Caki2 (cell line): ENCODE data around the gene BYSL. TPM values are rescaled to one million over a fixed set of nuclear protein-coding genes. Genes with fewer than 3 reads are reported as not detected.

Source experiments
- DNase-seq: peaks from one replicate; pipeline ENCODE4 v3.0.0-alpha.2; 2015; ENCODE audit warnings: low read depth
- in situ Hi-C: cut with HindIII; loops from 2 replicates; pipeline ENCODE4 v1.10.0; 2016; ENCODE audit warnings: low sequenced_read_pairs, low pct_unique_long_range_greater_than_20kb, mixed read lengths
- total RNA-seq: library from RNA; depleted of rRNA; stranded (reverse); fragments of >200 nt; shearing (Covaris generic); gene quantifications from 2 replicates; pipeline ENCODE4 v1.2.3, GENCODE V29; 2014; ENCODE audit warnings: low replicate concordance; rRNA removed

BYSL gene
- total RNA-seq, 1 experiment from 2014 or later = 161 TPM

DNA sequence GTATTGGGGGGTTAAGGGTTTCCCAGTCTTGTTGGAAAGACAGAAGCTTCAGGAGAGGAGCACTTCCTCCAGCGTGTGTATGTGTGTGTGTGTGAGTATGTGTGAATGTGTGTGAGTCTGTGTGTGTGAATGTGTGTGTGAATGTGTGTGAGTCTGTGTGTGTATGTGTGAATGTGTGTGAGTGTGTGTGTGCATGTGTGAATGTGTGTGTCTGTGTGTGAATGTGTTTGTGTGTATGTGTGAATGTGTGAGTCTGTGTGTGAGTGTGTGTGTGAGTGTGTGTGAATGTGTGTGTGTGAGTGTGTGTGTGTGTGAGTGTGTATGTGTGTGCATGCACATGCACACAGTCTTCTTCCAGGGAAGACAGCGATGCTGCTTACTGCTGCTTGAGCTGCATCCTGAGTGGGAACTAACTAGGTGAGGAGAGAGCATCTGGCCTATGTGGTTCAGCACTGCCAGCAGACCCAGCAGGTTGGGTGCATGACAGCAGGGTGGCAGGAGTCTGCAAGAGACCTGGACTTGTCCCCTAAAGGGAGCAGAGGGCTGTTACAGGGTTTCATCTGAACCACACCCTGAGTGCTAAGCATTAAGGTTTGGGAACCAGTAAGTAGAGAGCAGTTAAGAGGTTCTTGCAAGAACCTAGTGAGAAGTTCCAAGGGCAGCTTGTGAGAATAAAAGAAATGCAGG is 43.0 kb downstream of the BYSL start:
- in situ Hi-C loops = no loop called here
- peak; percentile 33 for DNase-seq

- in situ Hi-C loops = no loop called here
- no peak for DNase-seq
Observed at GRCh38 chr6:41965429-41966213, 44.3 kb downstream of the BYSL start.

- no peak for DNase-seq
- in situ Hi-C loops = no loop called here
Observed at GRCh38 chr6:41966214-41966920, 45.1 kb downstream of the BYSL start.

- peak; percentile 97 for DNase-seq
- in situ Hi-C loops = no loop called here
Observed at GRCh38 chr6:41966961-41967311, 45.6 kb downstream of the BYSL start.

GRCh38 chr6:41967312-41968287 is 46.3 kb downstream of the BYSL start:
- in situ Hi-C loops = no loop called here
- DNase-seq = peak; percentile 97

DNA sequence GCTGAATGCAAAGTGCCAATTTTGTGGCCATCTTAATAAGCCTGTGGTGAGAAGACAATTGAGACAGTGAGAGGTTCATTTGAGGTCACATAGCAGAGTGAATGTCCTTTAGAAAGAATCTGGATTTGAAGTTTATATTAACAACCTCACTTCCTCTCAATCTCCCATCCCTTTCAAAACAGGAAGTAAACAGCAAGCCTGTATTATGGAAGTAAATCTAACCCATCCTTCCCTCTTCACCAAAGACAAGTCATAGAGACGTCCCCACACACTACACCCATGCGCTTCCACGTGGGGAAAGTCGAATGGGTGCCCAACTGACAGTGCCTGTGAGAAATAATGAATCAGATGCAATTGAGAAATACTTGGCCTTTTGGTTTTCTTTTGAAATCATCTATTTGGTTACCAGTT is 49.1 kb downstream of the BYSL start:
- in situ Hi-C loops = no loop called here
- DNase-seq = no peak

- in situ Hi-C loops = no loop called here
- DNase-seq = no peak
Observed at GRCh38 chr6:41972826-41973225, 51.5 kb downstream of the BYSL start.

GRCh38 chr6:41974281-41974825 is 53.1 kb downstream of the BYSL start:
- DNase-seq = no peak
- in situ Hi-C loops = no loop called here

GRCh38 chr6:41975276-41975675 is 54.0 kb downstream of the BYSL start:
- in situ Hi-C loops = no loop called here
- no peak for DNase-seq

GRCh38 chr6:41976794-41977484 is 55.6 kb downstream of the BYSL start:
- peak; percentile 40 for DNase-seq
- in situ Hi-C loops = no loop called here

Other genes with a start within 250 kb of the BYSL start
- 6.0 and 13.1 TPM in 2 replicates for gene TFEB, start 185.9 kb upstream of the BYSL start, total RNA-seq
- 5.8 TPM in 1 of 2 replicates, not detected in the other for gene PGC, start 174.1 kb upstream of the BYSL start, total RNA-seq
- gene FRS3, start 141.6 kb upstream of the BYSL start, total RNA-seq = 2.0 and 2.8 TPM in 2 replicates
- 0.20 TPM in 1 of 2 replicates, not detected in the other for gene PRICKLE4, start 140.7 kb upstream of the BYSL start, total RNA-seq
- gene TOMM6, start 133.8 kb upstream of the BYSL start, total RNA-seq = 264 and 306 TPM in 2 replicates
- 1.6 and 3.1 TPM in 2 replicates for gene USP49, start 26.1 kb upstream of the BYSL start, total RNA-seq
- 24.5 and 37.1 TPM in 2 replicates for gene MED20, start 360 bp upstream of the BYSL start, total RNA-seq
- gene CCND3, start 20.3 kb downstream of the BYSL start, total RNA-seq = 209 and 278 TPM in 2 replicates
- gene TAF8, start 129.0 kb downstream of the BYSL start, total RNA-seq = 20.3 and 28.0 TPM in 2 replicates
- 1.6 and 7.2 TPM in 2 replicates for gene C6orf132, start 221.1 kb downstream of the BYSL start, total RNA-seq